Measurements from ENCODE around the gene STK17A. TPM values are rescaled to one million over a fixed set of nuclear protein-coding genes. Genes with fewer than 3 reads are reported as not detected.
"Not testable (repeated sequence)": the region's sequence is repeated elsewhere in the genome, so short reads cannot be mapped to it uniquely, and the experiment has no call there.

STK17A gene
- total RNA-seq, 1 donor from 2014 or later = 23.8 TPM

DNA sequence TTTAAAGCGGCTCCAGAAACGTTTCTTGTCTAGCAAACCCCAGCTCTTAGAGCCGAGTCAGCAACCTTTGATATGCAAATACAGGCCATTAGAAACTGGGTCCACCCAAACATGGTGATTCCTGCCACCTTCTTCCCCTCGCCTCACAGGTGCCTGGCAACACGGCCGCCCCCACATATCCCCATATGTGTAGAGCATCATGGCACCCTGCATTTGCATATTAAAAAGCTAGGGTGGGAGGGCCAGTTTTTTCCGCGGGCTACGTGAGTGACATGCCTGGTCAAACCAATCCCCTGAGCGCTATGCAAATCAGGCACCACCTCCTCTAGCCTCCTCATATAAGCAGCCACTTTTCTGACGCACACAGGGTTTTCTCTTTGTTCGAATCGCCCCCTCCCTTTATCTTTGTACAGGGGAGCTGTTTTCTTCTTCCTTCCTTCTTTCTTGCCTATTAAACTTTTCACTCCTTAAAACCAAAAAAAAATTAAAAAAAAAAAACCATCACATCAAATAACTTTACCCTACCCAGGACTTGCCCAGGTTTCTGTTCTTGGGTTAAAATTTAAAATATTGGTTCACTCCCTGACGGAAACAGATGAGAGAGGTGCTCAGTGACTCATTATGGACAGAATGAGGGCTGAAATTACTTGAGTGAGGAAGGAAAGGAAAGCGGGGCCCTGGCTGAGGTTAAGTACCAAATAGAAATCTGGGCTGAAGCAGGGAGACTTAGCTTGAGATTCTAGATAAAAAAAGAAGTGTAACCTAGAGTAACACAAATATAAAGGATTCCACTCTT, 86.6 kb downstream of the STK17A start:
- no peak for ATAC-seq (ENCODE audit: poor library complexity)
- no peak for DNase-seq
- intact Hi-C loops (cut with DNase I) = no loop called here

DNA sequence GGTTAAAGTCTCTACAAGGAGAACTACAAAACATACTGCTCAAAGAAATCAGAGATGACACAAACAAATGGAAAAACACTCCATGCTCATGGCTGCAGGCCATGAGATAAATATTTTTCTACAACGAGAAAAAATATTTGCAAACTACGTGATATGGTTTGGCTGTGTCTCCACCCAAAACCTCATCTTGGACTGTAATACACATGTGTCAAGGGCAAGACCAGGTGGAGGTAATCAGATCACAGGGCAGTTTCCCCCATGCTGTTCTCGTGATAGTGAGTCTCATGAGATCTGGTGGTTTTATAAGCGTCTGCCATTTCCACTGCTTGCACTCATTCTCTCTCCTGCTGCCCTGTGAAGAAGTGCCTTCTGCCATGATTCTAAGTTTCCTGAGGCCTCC, 88.6 kb downstream of the STK17A start:
- intact Hi-C loops (cut with DNase I) = no loop called here
- ATAC-seq (ENCODE audit: poor library complexity) (no peak), DNase-seq (no peak)

DNA sequence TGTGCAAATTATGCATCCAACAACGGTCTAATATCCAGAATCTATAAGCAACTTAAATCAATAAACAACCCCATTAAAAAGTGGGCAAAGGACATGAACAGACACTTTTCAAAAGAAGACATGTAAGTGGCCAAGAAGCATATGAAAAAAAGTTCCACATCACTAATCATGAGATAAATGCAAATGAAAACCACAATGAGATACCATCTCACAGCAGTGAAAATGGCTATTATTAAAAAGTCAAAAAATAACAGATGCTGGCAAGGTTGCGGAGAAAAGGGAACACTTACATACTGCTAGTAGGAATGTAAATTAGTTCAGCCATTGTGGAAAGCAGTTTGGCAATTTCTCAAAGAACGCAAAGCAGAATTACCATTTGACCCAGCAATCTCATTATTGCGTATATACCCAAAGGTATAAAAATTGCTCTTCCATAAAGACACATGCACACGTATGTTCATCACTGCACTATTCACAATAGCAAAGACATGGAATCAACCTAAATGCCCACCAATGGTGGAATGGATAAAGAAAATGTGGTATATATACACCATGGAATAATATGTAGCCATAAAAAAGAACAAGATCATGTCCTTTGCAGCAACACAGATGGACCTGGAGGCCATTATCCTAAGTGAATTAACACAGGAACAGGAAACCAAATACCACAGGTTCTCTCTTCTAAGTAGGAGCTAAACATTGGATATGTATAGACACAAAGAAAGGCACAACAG, 90.5 kb downstream of the STK17A start:
- intact Hi-C loops (cut with DNase I); DNase-seq; ATAC-seq (ENCODE audit: poor library complexity): not testable (repeated sequence)

DNA sequence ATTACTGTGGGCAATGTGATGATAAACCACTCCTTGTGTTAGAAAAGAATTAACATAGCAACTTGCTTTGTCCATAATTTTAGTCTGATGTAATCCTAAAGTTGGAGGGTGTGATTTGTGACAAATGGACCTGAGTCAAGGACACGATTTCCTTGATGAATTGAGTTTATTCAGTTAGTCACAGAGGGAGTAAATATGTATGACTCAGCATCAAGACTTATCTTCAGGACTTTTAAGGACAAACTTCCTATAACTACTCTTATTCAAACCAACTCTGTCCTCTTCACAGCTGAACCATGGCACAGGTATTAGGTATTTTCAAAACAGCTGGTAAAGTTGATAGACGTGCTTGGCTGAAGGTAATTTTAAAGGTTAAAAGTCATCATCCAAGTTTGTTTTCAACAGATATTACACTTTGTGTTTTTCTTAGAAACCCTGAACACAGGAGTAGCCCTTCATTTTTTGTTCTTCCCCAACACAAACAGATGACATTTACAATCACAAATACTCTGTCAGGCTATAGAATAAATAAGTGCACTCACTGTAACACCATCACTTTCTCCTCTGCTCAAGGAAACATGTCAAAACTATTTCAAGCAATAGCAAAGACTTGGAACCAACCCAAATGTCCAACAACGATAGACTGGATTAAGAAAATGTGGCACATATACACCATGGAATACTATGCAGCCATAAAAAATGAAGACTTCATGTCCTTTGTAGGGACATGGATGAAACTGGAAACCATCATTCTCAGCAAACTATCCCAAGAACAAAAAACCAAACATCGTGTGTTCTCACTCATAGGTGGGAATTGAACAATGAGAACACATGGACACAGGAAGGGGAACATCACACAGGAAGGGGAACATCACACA, 91.9 kb downstream of the STK17A start:
- intact Hi-C loops (cut with DNase I) = no loop called here
- peak; percentile 51 for ATAC-seq (ENCODE audit: poor library complexity)
- DNase-seq = no peak

Other genes with a start within 250 kb of the STK17A start
- gene COA1, start 146.4 kb downstream of the STK17A start, total RNA-seq = 66.4 TPM
- gene BLVRA, start 175.6 kb downstream of the STK17A start, total RNA-seq = 51.5 TPM

All from Right ventricle myocardium superior (tissue), 1 donor.